ENCODE data around the gene RNASE11.
"Not testable (repeated sequence)": the region's sequence is repeated elsewhere in the genome, so short reads cannot be mapped to it uniquely, and the experiment has no call there.

Gene RNASE11

GRCh38 chr14:20597108-20597507 is 9.3 kb upstream of the RNASE11 start:
- H3K4me3 ChIP-seq (ENCODE audit: low read depth, low read length): no peak overlapping the region
- no peak for TF ChIP-seq CTCF (IDR thresholded peaks at IDR 0.05; ENCODE audit: borderline replicate concordance, insufficient read depth, low read depth, low read length)

GRCh38 chr14:20595726-20596125 is 7.9 kb upstream of the RNASE11 start:
- H3K4me3 ChIP-seq (ENCODE audit: low read depth, low read length): not testable (repeated sequence)

GRCh38 chr14:20592574-20592973 is 4.8 kb upstream of the RNASE11 start:
- no peak for TF ChIP-seq CTCF (IDR thresholded peaks at IDR 0.05; ENCODE audit: borderline replicate concordance, insufficient read depth, low read depth, low read length)

GRCh38 chr14:20591235-20591634 is 3.4 kb upstream of the RNASE11 start, which contains the start of gene RNASE12:
RNASE12 (minus strand) TSS chr14:20591376; CDS start chr14:20590723, 653 bp downstream.
- no peak within 1 kb of the TSS for H3K4me3 ChIP-seq (ENCODE audit: low read depth, low read length)
- no peak for TF ChIP-seq CTCF (IDR thresholded peaks at IDR 0.05; ENCODE audit: borderline replicate concordance, insufficient read depth, low read depth, low read length)

More at GRCh38 chr14:20592574-20592973, 4.8 kb upstream of the RNASE11 start:
- H3K4me3 ChIP-seq (ENCODE audit: low read depth, low read length): no peak overlapping the region

- H3K4me3 ChIP-seq (ENCODE audit: low read depth, low read length): no peak overlapping the region
- TF ChIP-seq CTCF (IDR thresholded peaks at IDR 0.05; ENCODE audit: borderline replicate concordance, insufficient read depth, low read depth, low read length): no peak
These were observed 3.9 kb downstream of the RNASE11 start for GRCh38 chr14:20583908-20584307.

GRCh38 chr14:20583142-20583541 is 4.7 kb downstream of the RNASE11 start:
- H3K4me3 ChIP-seq (ENCODE audit: low read depth, low read length): no peak overlapping the region
- no peak for TF ChIP-seq CTCF (IDR thresholded peaks at IDR 0.05; ENCODE audit: borderline replicate concordance, insufficient read depth, low read depth, low read length)

- no peak for TF ChIP-seq CTCF (IDR thresholded peaks at IDR 0.05; ENCODE audit: borderline replicate concordance, insufficient read depth, low read depth, low read length)
- H3K4me3 ChIP-seq (ENCODE audit: low read depth, low read length): no peak overlapping the region
These were observed 7.6 kb downstream of the RNASE11 start for GRCh38 chr14:20580242-20580641.
